HG03196 (cell line): ENCODE results near the gene LRRN4CL.
"Not testable (repeated sequence)": the region's sequence is repeated elsewhere in the genome, so short reads cannot be mapped to it uniquely, and the experiment has no call there.

Source experiments
- ATAC-seq: cut with Tn5 transposase; IDR thresholded peaks from one replicate; pipeline ENCODE4 v1.9.1; 2021; ENCODE audit not compliant: unreplicated experiment

Gene LRRN4CL

DNA sequence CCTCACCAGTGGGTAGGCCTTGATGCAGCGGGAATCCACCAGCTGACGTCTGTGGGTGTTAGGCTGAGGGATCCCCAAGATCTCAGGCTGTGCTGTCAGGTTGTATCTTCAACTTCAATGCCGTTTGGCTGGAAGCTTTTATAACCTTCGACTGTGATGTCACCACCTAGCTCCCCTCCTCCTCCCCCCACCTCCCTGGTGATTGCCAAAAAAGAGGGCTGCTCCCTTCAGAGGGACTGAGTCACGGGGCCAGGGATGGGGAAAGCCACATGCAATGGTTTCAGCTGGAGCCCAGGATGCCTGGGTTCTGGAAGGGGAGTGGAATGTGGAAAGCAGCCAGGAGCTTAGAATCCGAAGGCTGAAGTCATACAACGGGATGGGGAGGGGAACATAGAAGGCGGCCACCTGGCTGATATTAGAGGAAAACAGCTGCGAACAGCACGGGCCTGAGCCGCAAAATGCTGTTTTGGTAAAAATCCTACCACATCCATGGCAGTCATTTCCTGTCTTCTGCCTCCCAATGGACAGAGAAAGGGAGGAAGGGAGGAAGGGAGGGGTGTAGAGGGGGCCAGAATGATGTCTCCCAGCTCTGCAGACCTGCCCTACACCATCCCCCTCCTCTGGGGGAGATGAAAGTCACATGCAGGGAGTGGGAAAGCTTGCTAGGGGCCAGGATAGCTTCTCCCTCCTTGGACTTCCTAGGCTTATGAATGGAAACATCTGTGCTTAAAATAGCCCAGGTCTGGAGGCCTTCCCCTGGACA, at the start of gene LRRN4CL:
TSS of gene LRRN4CL (minus strand) at position 110 of the 763 bp plus-strand sequence. CDS start 1,022 bp downstream, outside the sequence.
- no peak for ATAC-seq

DNA sequence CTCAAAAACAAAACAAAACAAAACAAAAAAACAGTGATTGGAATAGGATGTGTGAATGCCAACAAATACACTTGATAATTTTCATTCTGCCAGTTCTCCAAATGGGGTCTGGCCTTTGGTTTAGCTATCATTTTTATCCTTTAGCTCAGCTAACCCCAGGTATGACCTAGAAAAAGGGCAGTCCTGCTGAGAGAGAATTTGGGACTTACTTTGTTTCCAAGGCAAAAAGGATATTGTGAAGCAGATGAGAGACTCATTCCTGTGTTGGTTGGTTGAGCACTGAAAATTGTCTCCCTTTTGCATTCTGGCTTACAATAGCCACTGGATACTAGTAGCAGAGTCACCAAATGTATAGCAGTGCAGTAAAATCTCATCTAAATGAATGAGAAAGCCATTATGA, 47.9 kb upstream of the LRRN4CL start:
- ATAC-seq = no peak

DNA sequence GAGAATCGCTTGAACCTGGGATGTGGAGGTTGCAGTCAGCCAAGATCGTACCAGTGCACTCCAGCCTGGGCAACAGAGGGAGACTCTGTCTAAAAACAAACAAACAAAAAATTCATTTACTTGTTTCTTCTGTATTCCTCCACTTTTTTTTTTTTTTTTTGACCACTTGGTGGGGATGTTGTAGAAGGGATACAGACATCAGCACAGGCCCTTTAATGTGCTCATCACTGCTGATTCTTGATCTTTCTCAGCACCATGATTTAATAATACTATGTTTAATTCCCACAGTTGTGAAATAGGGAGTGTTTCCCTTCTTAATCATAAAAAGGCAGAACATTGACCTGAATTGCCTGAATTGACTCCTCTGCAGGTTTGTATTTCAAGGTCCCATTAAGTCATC, 43.5 kb upstream of the LRRN4CL start:
- ATAC-seq = no peak

DNA sequence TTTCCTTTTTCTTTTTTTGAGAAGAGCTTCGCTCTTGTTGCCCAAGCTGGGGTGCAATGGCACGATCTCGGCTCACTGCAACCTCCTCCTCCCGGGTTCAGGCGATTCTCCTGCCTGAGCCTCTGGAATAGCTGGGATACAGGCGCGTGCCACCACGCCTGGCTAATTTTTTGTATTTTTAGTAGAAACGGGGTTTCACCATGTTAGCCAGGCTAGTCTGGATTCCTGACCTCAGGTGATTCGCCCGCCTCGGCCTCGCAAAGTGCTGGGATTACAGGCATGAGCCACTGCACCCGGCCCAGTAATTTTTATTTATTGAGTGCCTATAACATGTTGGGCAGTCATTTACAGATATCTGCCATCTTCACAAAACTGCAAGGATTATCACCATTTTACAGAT, 40.7 kb upstream of the LRRN4CL start:
- ATAC-seq = not testable (repeated sequence)

DNA sequence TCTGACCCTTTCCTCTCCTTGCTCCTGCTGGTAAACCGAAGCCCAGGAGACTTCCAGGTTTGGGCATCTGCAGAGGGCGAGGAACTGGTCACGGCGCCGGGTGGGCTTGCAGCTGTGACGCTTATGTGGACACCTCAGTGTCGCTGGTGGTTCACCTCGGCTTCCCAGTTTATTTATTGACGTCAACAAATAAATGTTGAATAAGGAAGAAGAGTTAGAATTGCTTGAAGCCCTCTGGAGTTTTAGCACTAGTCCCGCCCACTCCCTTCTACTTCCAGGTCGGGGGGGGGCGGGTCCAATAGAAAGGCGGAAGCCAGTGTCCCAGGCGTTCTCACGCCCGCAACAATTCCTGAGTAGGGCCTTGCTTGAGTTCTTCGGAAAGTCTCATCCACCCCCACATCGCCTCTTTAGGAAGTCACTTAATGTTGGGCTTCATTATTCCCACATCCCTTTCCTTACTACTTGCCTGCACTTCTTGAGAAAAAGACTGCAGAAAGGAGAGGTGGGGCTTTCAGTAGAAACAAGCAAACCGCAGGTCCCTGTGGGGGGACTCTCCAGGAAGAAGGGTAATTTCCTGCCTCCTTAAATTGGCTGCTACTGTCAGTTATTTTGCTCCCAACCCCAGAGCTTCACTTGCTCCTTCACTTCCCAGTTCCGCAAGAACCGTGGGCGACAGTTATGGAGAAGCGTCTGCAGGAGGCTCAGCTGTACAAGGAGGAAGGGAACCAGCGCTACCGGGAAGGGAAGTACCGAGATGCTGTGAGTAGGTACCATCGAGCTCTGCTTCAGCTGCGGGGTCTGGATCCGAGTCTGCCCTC, 39.0 kb upstream of the LRRN4CL start, which contains the start of gene TTC9C:
TSS of gene TTC9C (plus strand) at position 316 of the 818 bp plus-strand sequence. CDS start at position 679, 363 bp downstream.
- ATAC-seq = peak; percentile 21

DNA sequence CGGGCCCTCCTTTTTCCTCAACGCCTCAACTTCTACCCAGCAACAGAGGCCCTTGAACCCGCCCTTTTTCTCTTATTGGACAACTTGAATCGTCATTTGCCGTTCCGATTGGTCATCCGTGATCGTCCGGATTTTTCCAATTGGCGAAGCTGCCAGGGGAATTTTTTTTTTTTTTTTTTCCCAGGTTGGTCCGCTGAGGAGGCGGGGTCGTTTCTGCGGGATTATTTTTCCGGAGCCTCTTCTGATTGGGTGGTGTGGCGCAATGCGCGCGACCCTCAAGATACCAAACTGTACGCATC, 38.5 kb upstream of the LRRN4CL start:
- ATAC-seq = peak; percentile 43

DNA sequence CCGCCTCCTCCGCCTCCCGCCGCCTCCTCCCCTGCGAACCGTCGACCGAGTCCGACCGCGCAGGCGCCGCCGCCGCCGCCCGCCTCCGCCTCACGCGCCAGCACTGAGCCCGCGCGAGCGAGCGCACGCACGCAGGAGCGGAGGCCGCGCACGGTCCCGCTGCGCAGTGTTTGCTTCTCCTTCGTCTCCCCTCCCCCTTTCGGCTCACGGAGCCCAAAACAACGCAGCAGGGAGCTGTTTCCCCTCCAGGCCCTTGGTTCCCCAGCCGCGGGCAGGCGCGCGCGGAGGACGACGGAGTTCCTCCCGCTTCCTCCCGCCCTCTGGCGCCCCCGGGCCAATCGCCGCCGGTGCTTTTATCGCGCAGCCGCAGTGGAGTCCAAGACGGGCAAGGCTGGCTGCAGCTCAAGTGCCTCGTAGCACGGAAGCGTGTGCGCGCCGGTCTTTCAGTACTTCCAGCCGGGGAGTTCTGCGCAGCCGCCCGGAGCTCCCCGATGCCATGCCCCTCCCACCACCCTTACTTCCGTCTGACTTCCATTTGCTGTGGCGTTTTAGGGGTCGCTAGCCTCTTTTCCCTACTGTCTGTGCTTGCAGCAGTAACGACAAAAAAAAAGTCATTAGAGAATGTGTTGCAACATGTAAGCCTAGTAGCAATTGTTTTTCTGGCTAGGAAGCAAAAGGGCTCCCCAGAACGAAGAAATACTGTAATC, 38.0 kb upstream of the LRRN4CL start, which contains the start of gene HNRNPUL2:
TSS of gene HNRNPUL2 (minus strand) at position 293 of the 707 bp plus-strand sequence. CDS start 301 bp downstream, outside the sequence.
- ATAC-seq = peak; percentile 67

DNA sequence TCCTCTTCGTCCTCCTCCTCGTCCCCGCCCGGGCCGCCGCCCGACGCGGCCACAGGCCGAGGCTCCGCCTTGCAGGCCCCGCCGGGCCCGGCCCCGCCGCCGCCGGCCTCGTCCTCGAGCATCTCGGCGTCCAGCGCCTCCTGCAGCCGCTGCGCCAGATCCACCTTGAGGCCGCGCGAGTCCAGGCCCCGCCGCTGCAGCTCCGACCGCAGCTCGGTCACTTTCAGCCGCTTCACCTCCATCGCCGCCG, 37.5 kb upstream of the LRRN4CL start:
- no peak for ATAC-seq

DNA sequence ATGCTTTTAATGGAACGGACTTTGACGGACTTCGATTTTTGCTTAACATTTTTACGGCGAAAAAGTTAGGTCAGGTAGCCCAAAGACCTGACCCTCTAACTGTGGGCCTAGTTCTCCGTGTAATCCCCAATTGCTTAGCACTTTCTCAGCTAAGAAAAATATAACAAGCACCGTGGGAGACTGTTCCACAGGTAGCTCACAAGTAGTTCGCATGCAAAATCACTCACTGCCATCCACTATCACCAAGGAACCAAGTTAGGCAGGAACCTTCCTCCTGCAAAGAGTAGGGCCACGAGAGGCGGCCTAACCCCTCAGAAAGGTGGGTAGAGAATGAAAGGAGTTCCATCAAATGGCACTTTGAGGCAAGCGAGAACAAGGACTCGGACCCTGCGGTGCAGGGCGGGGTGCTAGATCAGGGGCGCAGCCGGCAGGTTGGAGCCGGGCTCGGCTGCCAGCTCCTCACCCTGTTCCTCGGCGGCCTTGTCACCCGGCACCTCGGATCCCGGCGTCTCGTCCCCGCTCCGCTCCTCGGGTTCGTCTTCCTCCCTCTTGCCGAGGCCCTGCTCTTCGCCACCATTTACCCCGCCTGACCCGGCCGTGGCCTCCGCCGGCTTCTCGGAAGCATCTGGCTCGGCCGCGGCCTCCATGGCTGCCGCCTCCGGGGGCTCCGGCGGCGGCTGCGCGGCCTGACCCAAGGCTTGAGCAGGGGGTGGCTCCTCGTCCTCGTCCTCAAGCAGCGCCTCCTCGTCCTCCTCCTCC, 37.0 kb upstream of the LRRN4CL start:
- ATAC-seq = peak; percentile 8

DNA sequence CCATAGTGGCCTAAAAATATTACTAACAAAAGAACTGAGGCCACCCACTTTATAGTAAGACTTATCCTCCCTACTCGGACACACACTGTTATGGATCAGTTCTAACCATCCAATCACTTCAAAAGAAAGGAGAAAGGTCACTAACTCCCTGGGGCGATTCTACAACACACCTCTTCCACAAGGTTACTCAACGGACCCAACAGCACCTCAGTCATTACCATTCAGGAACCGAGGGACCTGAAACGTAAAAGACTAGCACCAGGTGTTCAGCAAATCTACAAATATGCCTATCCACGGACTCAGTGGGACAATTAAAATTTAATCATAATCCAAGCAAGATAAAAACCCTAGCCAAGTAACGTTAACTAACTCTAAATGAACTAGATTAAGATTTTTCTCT, 36.3 kb upstream of the LRRN4CL start:
- no peak for ATAC-seq

DNA sequence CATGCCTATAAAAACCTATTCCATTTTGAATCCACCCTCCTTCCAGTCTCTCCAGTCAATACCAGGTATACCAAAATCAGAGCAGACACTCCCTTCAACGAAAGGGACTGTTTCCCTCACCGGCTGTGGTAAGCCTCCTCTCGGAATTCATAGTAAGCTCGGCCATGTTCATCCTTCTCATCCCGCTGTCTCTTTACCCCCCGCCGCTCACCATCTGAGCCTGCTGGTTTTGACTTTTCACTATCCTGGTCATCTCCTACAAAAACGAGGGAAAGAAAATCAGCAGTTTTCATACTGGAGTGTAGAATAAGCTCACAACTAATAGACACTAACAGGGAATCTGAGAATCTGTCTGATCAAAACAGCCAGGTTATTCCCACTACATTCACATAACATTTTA, 34.8 kb upstream of the LRRN4CL start:
- ATAC-seq = no peak

DNA sequence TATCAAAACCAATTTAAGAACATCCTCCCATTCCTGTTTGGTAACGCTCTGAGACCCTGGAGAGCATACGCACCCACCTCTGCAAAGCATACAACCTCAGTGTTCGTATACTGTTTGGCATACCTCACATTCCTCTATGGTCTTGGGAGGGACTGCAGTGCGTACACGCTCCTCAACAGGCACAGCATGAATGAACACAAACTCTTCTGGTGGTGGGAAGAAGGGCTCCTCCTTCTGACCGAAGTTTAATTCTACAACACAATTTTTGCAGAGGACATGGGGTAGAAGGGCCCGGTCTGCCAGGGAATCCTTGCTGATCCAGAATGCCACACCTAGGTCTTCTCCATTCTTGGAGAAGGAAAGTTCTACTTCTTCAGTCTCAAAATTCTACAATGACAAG, 32.7 kb upstream of the LRRN4CL start:
- ATAC-seq = no peak

DNA sequence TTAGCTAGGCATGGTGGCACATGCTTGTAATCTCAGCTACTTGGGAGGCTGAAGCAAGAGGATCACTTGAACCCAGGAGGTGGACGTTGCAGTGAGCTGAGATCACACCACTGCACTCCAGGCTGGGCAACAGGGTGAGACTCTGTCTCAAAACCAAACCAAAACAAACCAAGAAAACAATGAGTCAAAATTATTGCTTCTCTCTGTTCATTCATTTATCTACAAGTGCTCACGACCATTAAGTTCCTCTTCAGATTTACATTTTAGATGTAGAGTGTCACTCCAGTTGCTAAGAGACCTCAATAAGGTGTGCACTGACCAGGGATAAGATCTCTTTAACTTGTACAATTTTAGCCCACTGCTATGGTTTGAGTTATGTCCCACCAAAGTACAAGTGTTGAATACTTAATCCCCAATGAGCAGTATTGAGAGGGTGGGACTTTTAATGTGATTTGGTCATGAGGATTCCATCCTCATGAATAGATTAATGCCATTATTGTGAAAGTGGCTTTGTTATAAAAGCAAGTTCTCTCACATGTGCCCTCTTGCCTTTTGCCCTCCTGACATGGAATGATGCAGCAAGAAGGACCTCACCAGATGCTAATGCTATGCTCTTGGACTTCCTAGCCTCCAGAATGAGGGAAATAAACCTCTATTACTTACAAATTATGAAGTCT, 30.1 kb upstream of the LRRN4CL start:
- no peak for ATAC-seq

DNA sequence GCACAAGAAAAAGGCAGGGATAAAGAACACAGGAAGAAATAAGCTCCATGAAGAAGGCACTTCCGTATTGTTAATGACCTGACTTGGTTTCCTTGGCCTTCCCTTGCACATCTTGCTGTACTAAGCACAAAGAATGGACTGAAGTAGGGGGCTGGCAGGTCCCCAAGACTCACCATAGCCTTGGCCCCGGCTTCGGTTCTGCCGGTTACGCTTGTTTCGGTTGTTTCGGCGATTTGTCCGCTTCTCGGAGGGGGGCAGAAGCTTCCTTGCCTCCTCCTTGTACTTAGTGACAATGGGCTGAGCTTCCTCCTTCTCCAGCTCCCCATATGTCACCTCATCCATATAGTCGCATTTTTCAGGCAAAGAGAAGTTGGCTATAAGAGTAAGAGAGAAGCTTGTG, 27.5 kb upstream of the LRRN4CL start:
- ATAC-seq = no peak

DNA sequence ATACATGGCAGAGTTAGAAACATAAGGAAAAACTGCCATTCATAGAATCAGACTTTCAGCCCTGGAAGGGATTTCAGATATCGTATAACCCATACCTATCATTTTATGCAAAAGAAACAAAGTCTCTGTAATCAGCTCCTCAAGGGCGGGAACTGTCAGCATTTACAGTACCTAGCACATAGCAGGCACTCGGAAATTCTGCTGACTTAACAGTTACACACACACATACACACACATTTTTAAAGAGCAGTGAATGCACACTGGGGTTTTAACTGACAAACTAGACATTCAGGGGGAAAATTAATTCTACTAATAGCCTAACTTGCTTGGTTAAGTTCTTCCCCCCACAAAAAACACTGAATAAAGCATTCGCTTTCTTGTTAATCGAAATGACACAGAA, 26.9 kb upstream of the LRRN4CL start:
- ATAC-seq = no peak

DNA sequence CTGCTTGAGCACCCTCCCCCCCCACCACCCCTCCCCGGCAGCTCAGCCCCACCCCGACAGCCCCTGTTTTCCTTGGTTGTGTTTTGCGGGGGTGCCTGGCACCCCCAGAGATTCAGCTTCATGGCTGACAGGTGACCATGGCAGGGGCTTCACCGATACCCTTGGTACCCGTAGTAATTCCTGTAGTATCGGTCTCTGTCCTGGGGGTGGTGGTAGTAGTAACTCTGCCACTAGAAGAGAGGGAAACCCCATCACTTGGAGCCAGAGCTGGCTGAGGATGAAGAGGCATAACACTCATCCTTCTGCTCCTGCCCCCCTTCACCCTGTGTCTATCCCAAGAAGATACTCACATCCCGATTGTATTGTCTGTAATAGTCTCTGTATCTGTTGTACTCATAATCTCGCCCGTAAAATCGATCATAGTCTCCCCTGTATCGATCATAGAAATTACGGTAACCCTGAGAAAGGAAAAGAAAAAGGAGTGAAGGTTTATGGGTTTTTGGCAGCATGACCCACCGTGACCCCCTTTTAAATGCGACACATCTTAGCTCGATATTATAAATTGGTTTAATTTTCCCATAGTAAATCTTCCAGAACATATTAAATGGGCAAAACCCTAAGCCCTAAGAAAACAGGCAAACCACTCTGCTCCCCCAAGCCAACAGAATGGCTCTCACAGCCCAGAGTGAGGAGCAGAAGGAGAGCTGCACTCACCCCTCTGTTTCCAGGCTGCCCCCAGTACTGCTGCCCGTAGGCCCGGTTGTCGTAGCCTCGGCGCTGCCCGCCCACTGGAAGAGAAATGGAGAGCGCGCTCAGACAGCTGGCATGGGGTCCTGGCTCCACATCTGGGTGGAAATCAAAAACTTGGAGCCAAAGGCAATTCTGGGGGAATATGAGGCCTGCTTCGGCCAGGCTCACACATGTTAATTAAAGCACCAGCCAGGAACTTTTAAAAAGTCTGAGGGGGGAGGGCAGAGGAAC, 26.1 kb upstream of the LRRN4CL start:
- ATAC-seq = no peak

DNA sequence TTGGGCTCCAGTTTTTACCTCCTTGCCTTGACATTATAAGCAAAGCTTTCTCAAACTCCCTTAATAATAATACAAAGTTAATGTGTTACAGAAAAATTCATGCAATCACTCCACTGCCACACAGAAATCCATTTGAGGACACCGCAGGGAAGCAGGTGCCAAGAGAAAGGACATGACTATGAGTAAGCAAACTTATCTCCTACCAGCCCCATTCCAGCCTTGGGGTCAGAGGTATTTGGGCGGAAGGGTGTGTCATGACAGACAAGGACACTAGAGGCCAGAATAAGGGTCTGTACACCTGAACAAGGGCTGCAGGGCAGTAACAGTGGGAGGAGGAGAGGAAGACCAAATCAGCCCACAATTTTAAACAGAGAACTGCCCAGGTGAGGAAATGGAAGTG, 24.0 kb upstream of the LRRN4CL start:
- ATAC-seq = no peak

DNA sequence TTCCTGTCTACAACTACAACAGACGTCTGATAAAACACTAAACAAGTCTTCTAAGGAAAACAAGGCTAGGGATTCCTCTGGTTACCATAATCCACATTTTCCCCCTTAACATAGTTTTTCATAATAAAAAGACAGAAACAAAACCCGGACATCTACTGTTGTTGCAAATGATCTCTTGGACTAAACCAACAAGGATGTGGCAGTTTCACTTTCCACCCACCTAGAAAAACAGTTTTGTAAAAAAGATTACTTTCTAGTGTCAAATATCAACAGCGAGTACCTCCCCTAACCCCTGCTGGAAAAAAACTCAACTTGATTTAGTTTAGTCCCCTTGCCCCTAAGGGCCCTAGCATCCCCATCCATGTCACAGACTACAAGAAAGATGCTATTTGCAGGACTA, 23.5 kb upstream of the LRRN4CL start:
- no peak for ATAC-seq

DNA sequence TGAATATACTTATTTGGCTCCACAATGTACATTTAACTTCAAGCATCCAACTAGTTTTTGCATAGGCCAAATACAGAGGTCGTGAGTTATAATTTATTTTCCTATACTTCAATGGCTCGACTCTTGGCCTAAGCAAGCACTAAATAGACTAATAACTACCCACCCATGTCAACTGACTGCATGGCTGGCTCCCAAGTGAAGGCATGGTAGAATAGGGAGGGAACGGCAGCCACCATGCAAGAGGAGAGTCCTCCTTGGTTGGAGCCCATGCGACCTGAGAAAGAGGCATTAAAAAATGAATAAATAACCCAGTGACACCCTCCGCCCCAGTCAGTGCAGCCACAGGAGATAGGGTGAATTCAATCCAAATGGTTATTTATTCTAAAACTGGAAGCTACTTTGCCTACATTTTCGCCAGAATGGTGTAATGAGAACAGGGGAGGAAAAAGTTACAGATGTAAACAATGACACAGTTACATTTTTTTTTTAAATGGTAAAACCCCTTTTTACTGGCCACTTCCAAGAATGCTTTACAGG, 23.0 kb upstream of the LRRN4CL start:
- no peak for ATAC-seq
